RCC 7860 (cell line): ENCODE data around the gene ATG9B.
A peak's percentile ranks its signal among the peaks of the same experiment; 100 is the strongest.
"Not testable (repeated sequence)": the region's sequence is repeated elsewhere in the genome, so short reads cannot be mapped to it uniquely, and the experiment has no call there.

Source experiments
- DNase-seq: peaks from one replicate; pipeline ENCODE4 v3.0.0-alpha.2; 2015; ENCODE audit warnings: low spot score
- FAIRE-seq: peaks from 2 replicates; lab custom pipeline; 2012; peaks lifted over from hg19 to GRCh38; lab: Jason Lieb, UNC

ATG9B gene

GRCh38 chr7:151059367-151060112 is 35.2 kb upstream of the ATG9B start, which contains the start of gene SLC4A2:
Gene SLC4A2, plus strand, starts transcription at chr7:151059589. Its CDS starts 2,399 bp downstream, at chr7:151061988.
- no peak for FAIRE-seq
- peak; percentile 46 for DNase-seq

DNA sequence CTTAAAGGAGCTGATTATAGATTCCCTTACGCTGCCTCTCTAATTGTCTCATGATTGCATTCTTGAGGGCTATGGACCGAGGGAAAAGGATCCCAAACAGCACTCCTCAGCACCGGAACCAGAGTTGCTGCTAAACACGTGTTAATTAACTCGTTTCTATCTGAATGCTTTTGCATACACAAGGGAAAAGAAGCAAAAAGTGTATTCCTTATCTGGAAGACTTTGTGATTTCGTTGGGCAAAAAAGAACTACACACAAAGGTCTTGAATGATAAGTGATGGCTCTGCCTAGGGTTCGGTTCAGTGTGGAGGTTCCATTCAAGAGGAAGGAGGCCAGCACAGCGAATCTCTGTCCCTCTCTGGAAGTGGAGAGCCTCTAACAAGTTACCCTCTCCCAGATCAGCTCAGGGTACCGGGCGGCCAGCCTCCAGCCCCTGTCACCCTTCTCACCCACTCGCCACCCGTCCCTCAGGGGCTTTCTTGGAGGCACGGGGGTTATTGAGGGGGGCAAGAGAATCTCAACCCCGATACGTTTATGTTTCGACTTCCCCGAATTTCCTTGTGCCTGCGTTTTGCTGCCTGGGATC is 34.6 kb upstream of the ATG9B start:
- no peak for FAIRE-seq
- DNase-seq = peak; percentile 5

- FAIRE-seq (peak; percentile 93), DNase-seq (peak; percentile 99)
Observed at GRCh38 chr7:151057989-151058780, 33.9 kb upstream of the ATG9B start.

GRCh38 chr7:151057506-151057988 is 33.3 kb upstream of the ATG9B start, which contains the start of gene CDK5:
Gene CDK5, minus strand, starts transcription at chr7:151057897. Its CDS starts 49 bp downstream, at chr7:151057848.
- DNase-seq (no peak), FAIRE-seq (no peak)

DNA sequence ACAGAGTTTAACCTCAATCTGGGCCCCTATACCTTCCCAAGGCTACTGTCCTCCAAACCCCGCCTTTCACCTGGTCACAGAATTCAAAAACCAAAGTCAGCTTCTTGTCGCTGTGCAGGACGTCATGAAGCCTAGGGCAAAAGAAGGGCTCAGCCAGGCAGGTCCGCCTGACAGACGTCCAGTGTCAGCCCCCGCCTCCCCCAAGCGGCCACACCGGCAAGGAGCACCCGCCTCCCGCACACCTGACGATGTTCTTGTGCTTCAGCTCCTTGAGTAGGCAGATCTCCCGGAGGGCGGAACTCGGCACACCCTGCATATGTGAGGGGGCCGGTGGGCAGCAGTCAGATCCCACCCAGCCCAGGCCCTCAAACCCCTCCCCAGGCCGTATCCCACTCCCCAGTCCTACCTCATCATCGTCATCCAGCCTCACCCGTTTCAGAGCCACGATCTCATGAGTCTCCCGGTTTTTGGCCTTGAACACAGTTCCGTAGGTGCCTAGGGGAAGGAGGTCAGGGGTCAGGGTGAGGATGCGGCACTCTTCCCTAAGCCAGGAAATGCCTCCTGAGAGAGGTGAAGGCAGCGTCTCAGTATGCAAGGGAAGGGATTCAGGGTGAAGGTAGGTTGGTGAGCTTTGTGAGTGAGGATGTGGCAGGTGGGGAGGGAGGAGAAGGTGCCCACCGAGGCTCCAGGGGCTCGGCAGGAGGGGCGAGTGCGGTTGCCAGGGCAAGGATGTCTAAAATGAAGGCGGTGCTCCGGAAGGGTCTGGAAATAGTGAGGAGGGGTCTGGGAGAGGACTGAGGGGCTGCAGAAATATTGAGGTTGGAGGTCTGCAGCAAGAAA is 32.6 kb upstream of the ATG9B start:
- no peak for FAIRE-seq
- DNase-seq = no peak

GRCh38 chr7:151056283-151056665 is 32.0 kb upstream of the ATG9B start:
- DNase-seq (no peak), FAIRE-seq (no peak)

GRCh38 chr7:151053751-151054150 is 29.5 kb upstream of the ATG9B start:
- DNase-seq (no peak), FAIRE-seq (no peak)

DNA sequence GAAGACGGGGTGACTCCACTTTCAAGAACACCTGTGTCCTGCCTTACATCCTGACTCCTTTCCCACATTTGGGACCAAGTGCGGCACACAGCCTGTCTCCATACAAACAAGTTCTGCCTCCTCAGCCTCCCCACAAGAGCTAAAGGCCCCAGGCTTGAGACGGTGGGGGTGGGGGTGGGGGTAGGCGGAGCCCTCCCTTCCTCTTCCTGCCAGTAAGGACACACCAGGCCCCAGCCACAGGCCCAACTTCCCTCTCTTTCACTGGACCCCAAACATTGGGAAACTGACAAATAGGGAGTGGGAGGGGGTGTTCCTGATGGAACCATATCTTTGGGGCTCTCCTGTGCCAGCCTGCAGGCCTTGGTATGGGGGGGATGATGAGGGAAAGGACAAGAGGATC is 28.8 kb upstream of the ATG9B start:
- DNase-seq (no peak), FAIRE-seq (no peak)

GRCh38 chr7:151051108-151051507 is 26.8 kb upstream of the ATG9B start:
- FAIRE-seq = no peak
- DNase-seq = no peak

DNA sequence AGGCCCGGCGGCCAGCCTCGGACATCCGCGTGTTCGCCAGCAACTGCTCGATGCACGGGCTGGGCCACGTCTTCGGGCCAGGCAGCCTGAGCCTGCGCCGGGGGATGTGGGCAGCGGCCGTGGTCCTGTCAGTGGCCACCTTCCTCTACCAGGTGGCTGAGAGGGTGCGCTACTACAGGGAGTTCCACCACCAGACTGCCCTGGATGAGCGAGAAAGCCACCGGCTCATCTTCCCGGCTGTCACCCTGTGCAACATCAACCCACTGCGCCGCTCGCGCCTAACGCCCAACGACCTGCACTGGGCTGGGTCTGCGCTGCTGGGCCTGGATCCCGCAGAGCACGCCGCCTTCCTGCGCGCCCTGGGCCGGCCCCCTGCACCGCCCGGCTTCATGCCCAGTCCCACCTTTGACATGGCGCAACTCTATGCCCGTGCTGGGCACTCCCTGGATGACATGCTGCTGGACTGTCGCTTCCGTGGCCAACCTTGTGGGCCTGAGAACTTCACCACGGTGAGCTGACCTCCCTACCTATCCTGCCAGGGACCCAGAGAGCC is 24.7 kb upstream of the ATG9B start:
- no peak for FAIRE-seq
- DNase-seq = no peak

GRCh38 chr7:151047976-151048815 is 23.9 kb upstream of the ATG9B start, which contains the start of gene ASIC3:
Gene ASIC3, plus strand, starts transcription at chr7:151048531. Its CDS starts 355 bp downstream, at chr7:151048886.
- FAIRE-seq = no peak
- no peak for DNase-seq

GRCh38 chr7:151046603-151047573 is 22.6 kb upstream of the ATG9B start:
- FAIRE-seq (no peak), DNase-seq (peak; percentile 3)

DNA sequence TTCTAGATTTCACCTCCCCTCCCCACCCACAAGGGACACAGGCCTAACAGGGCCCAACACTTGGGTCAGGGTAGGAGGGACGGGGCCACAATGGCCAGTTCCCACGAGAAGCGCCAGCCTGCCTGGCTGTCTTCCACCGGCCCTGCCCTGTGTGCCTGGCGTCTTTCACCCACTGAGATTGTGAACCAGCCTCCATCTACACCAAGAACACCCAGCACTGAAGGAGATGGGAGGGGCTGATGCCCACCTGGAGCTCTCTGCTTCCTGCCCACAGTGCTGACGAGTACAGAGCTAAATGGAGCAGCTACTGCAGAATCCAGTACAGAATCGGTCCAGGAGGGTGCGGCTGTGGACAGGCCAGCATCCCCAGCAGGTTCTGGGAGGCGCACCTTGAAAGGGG is 21.7 kb upstream of the ATG9B start:
- no peak for FAIRE-seq
- DNase-seq = no peak

DNA sequence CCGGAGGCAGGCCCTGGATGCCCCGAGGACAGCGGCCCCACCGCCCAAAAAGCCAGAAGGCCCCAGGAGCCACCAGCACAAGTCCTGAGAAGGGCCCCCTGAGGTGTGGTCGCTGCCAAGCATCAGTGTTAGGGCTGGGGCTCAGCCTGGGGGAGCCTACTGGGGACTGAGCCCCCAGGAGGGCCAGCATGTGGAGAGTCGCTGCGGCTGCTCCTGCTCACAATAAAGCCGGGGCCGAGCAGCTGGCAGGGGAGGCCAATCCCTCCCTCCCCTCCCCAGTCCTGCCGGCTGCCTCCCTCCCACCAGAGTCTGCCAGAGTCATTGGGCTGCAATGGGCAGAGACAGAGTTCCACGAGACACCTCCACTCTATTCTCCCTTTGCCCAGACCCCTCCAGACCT is 21.0 kb upstream of the ATG9B start:
- DNase-seq (no peak), FAIRE-seq (no peak)

GRCh38 chr7:151043959-151044358 is 19.7 kb upstream of the ATG9B start:
- DNase-seq = no peak
- FAIRE-seq = no peak

- not testable (repeated sequence) for DNase-seq, FAIRE-seq
Observed at GRCh38 chr7:151043449-151043848, 19.2 kb upstream of the ATG9B start.

- DNase-seq (no peak), FAIRE-seq (no peak)
Observed at GRCh38 chr7:151040616-151041375, 16.5 kb upstream of the ATG9B start.
